ENCODE measurements around the gene C18orf32.

Gene C18orf32

GRCh38 chr18:49432602-49433001 is 54.4 kb downstream of the C18orf32 start:
- DNase-seq (ENCODE audit: extremely low spot score, insufficient read length, low read depth) (no peak), FAIRE-seq (no peak)

- no peak for DNase-seq (ENCODE audit: extremely low spot score, insufficient read length, low read depth)
- FAIRE-seq = no peak
Observed at GRCh38 chr18:49431165-49431962, 55.7 kb downstream of the C18orf32 start.

Data from GM18507 (cell line).